ENCODE results near the gene RNU6-8. TPM values are rescaled to one million over a fixed set of nuclear protein-coding genes. Genes with fewer than 3 reads are reported as not detected.

Gene RNU6-8
- total RNA-seq, 1 donor from 2014 or later, result not detected

DNA sequence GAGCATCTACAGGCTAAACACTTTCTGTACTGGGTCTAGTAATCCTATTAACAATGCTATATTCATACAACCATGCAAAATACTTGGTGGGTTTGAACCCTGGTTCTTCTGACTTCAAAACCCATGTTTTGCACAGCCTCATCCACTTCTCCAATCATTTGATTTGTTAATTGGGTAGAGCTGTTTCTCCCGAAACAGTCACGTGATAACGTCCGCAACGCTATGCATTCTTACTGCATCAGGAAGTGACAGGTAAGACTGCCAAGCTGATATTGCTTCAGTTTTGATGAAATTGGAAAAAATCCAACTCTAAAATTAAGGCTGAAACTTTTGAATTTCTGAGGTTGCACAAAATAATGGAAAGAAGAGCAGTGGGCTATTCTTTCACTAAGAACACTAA, 31.6 kb downstream of the RNU6-8 start:
- DNase-seq (ENCODE audit: low spot score in 2 of 2, unreplicated experiment in 2 of 2), result no peak

GRCh38 chr14:32169191-32169590, 33.9 kb downstream of the RNU6-8 start:
- TF ChIP-seq, protein P1, sequence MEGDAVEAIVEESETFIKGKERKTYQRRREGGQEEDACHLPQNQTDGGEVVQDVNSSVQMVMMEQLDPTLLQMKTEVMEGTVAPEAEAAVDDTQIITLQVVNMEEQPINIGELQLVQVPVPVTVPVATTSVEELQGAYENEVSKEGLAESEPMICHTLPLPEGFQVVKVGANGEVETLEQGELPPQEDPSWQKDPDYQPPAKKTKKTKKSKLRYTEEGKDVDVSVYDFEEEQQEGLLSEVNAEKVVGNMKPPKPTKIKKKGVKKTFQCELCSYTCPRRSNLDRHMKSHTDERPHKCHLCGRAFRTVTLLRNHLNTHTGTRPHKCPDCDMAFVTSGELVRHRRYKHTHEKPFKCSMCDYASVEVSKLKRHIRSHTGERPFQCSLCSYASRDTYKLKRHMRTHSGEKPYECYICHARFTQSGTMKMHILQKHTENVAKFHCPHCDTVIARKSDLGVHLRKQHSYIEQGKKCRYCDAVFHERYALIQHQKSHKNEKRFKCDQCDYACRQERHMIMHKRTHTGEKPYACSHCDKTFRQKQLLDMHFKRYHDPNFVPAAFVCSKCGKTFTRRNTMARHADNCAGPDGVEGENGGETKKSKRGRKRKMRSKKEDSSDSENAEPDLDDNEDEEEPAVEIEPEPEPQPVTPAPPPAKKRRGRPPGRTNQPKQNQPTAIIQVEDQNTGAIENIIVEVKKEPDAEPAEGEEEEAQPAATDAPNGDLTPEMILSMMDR (IDR thresholded peaks at IDR 0.05; ENCODE audit: unreplicated experiment), result no peak
- DNase-seq (ENCODE audit: low spot score in 2 of 2, unreplicated experiment in 2 of 2), result no peak
- Mint-ChIP-seq H3K4me3 (no peak overlapping the region), H3K36me3 (no peaks in the 10 kb centered on the region), H3K4me1 (no peaks in the 10 kb centered on the region), H3K27ac (no peak overlapping the region), H3K27me3 (ENCODE audit: low read depth) (no peaks in the 10 kb centered on the region), H3K9me3 (peaks cover 12% of the 10 kb centered on the region)

More for the DNA sequence above, 31.6 kb downstream of the RNU6-8 start:
- Mint-ChIP-seq H3K4me3 (no peak overlapping the region), H3K9me3 (peaks cover 9% of the 10 kb centered on the region), H3K27ac (no peak overlapping the region), H3K4me1 (no peaks in the 10 kb centered on the region), H3K36me3 (no peaks in the 10 kb centered on the region), H3K27me3 (ENCODE audit: low read depth) (no peaks in the 10 kb centered on the region)
- TF ChIP-seq, protein P1 (IDR thresholded peaks at IDR 0.05; ENCODE audit: unreplicated experiment), result no peak

GRCh38 chr14:32167907-32168306, 35.2 kb downstream of the RNU6-8 start:
- H3K27ac Mint-ChIP-seq, result no peak overlapping the region
- DNase-seq (ENCODE audit: low spot score in 2 of 2, unreplicated experiment in 2 of 2), result no peak
- no peaks in the 10 kb centered on the region for H3K4me1 Mint-ChIP-seq
- no peak overlapping the region for H3K4me3 Mint-ChIP-seq
- TF ChIP-seq, protein P1 (IDR thresholded peaks at IDR 0.05; ENCODE audit: unreplicated experiment), result no peak
- peaks cover 17% of the 10 kb centered on the region for H3K9me3 Mint-ChIP-seq
- no peaks in the 10 kb centered on the region for H3K27me3 Mint-ChIP-seq (ENCODE audit: low read depth)
- H3K36me3 Mint-ChIP-seq, result no peaks in the 10 kb centered on the region

GRCh38 chr14:32166924-32167323, 36.1 kb downstream of the RNU6-8 start:
- Mint-ChIP-seq H3K27me3 (ENCODE audit: low read depth) (no peaks in the 10 kb centered on the region), H3K4me1 (no peaks in the 10 kb centered on the region), H3K36me3 (no peaks in the 10 kb centered on the region), H3K9me3 (peaks cover 24% of the 10 kb centered on the region), H3K27ac (no peak overlapping the region), H3K4me3 (no peak overlapping the region)
- TF ChIP-seq, protein P1 (IDR thresholded peaks at IDR 0.05; ENCODE audit: unreplicated experiment), result no peak
- no peak for DNase-seq (ENCODE audit: low spot score in 2 of 2, unreplicated experiment in 2 of 2)

DNA sequence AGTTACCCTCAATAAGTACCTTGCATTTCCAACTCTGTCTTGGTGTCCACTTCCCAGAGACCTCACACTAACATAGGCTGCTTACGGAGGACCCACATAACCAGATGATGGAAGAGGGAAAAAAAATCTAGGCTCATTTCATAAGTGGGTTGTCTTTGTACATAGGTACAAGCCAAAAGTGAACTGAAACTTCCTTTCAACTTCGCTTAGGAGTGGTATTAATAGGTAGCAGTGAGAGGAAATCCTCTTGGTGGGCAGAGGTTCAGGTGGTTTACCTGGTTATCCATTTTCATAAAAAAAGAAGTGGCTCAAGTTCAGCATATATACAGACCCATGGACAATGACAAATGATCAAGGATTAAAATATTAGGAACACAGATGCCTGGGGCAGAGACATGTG, 37.0 kb downstream of the RNU6-8 start:
- TF ChIP-seq, protein P1 (IDR thresholded peaks at IDR 0.05; ENCODE audit: unreplicated experiment), result no peak
- Mint-ChIP-seq H3K36me3 (peaks cover 3% of the 10 kb centered on the region), H3K27me3 (ENCODE audit: low read depth) (no peaks in the 10 kb centered on the region), H3K4me3 (no peak overlapping the region), H3K4me1 (no peaks in the 10 kb centered on the region), H3K27ac (no peak overlapping the region), H3K9me3 (peaks cover 31% of the 10 kb centered on the region)
- DNase-seq (ENCODE audit: low spot score in 2 of 2, unreplicated experiment in 2 of 2), result no peak

Other genes with a start within 250 kb of the RNU6-8 start
- gene ARHGAP5, start 126.0 kb downstream of the RNU6-8 start, total RNA-seq, result 166 to 173 TPM (median 167 TPM) in 3 replicates
- not detected in 3 replicates for gene RNU6-7, start 1.2 kb downstream of the RNU6-8 start, total RNA-seq
- 7.3 to 8.5 TPM (median 7.8 TPM) in 3 replicates for gene AKAP6, start 126.0 kb upstream of the RNU6-8 start, total RNA-seq